Testis (tissue), 3 donors: ENCODE results near the gene PTCSC3. TPM values are rescaled to one million over a fixed set of nuclear protein-coding genes. Genes with fewer than 3 reads are reported as not detected.

Source experiments
- DNase-seq: peaks from one replicate; pipeline ENCODE4 v3.0.0-alpha.2; 2019
- H3K27ac ChIP-seq, 2 donors: fragments of 200-600 bp; sonication (generic); one replicate each; pipeline ENCODE4 v1.5.1; 2019
- H3K27me3 ChIP-seq: fragments of 200-600 bp; sonication (generic); one replicate; pipeline ENCODE4 v1.5.1; 2019
- H3K36me3 ChIP-seq: fragments of 200-600 bp; sonication (generic); one replicate; pipeline ENCODE4 v1.5.1; 2017; ENCODE audit warnings: low read depth; ENCODE audit errors: missing control alignments
- H3K4me1 ChIP-seq: fragments of 200-600 bp; sonication (generic); one replicate; pipeline ENCODE4 v1.5.1; 2019
- H3K4me3 ChIP-seq, 2 donors: fragments of 200-600 bp; sonication (generic); one replicate each; pipeline ENCODE4 v1.5.1; 2017 to 2019
- H3K9me3 ChIP-seq: fragments of 200-600 bp; sonication (generic); one replicate; pipeline ENCODE4 v1.5.1; 2017
- POLR2A ChIP-seq: fragments of 450-650 bp; IDR thresholded peaks from one replicate; pipeline ENCODE4 v1.6.1; 2017; ENCODE audit warnings: antibody characterized with exemption, mild to moderate bottlenecking, moderate library complexity
- WGBS, 2 donors: methylation state at CpG; one replicate each; pipeline ENCODE4 v1.1.5; 2018; 5-methylcytosine and 5-hydroxymethylcytosine counted together
- intact Hi-C: fragments of 100-400 bp; cut with DNase I; formaldehyde crosslinking; loops from one replicate; pipeline ENCODE4 v1.15.1; 2023; ENCODE audit warnings: low total_unique reads
- polyA plus RNA-seq: library from polyadenylated mRNA; stranded (reverse); fragments of 350-450 nt; fragmentation: Illumina TruSeq; extraction: RNeasy Lipid Tissue Mini Kit (QIAGEN cat#74804); gene quantifications from one replicate; pipeline ENCODE4 v1.2.3, GENCODE V29; 2014; ENCODE audit warnings: low read depth, low replicate concordance; ENCODE audit not compliant: insufficient read depth
- total RNA-seq, 2 donors: library from RNA; depleted of rRNA; stranded (reverse); fragments of >200 nt; gene quantifications; one replicate each; pipeline ENCODE4 v1.2.3, GENCODE V29; 2016
- TF ChIP-seq, protein P1 (sequence below), 3 experiments: fragments of 450-650 bp in 2 of 3; fragments of 200-600 bp in 1 of 3; sonication (generic) in 1 of 3; IDR thresholded peaks; one replicate each; pipeline ENCODE4 v1.5.1; 2016 to 2019; ENCODE audit warnings: antibody characterized with exemption in 3 of 3, mild to moderate bottlenecking in 2 of 3, moderate library complexity in 1 of 3

The PTCSC3 gene
- total and polyA plus RNA-seq, 3 donors from 2014 or later = not detected

DNA sequence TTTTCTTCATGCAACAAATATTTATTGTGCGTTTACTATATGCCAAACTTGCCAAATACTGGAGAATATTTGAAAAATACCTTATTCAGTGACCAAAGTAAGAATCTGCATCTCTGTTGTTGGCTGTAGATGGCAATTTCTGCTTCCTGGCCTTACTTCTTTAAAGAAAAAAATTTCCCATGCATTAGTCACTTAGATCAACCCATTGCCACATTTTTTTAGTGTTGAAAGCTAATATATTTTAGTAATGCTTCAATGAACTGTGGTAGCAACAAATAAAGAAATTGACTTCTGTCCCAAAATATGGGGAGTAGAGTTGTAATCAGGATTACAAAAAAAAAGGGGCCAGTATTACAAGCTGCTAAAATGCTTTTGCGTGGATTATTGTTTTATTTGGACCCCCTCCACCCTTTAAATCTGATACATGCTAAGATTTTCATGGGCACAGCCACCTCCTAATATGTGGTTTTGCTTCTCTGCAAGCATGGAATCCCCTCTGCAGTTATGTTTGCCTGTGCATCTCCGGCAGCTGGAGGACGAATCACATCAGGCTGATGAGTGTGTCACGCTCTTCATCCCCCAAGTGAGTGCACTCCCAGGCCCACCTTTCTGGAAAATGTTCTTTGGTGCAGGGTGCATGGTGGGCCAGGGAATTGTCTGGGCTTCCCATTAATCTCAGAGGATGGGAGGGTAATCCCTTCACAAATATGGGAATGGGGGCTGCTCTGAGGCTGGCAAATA lies 38.1 kb upstream of the PTCSC3 start:
- Histone ChIP-seq H3K9me3 (no peaks in the 10 kb centered on the region), H3K27ac (no peak overlapping the region), H3K4me3 (no peak overlapping the region), H3K36me3 (no peaks in the 10 kb centered on the region), H3K4me1 (no peaks in the 10 kb centered on the region), H3K27me3 (no peaks in the 10 kb centered on the region)
- DNase-seq = no peak
- TF ChIP-seq, protein P1, sequence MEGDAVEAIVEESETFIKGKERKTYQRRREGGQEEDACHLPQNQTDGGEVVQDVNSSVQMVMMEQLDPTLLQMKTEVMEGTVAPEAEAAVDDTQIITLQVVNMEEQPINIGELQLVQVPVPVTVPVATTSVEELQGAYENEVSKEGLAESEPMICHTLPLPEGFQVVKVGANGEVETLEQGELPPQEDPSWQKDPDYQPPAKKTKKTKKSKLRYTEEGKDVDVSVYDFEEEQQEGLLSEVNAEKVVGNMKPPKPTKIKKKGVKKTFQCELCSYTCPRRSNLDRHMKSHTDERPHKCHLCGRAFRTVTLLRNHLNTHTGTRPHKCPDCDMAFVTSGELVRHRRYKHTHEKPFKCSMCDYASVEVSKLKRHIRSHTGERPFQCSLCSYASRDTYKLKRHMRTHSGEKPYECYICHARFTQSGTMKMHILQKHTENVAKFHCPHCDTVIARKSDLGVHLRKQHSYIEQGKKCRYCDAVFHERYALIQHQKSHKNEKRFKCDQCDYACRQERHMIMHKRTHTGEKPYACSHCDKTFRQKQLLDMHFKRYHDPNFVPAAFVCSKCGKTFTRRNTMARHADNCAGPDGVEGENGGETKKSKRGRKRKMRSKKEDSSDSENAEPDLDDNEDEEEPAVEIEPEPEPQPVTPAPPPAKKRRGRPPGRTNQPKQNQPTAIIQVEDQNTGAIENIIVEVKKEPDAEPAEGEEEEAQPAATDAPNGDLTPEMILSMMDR (IDR thresholded peaks at IDR 0.05) = no peak
- no peak for TF ChIP-seq POLR2A
- 75 to 81% methylated on average over 5 of the region's 5 CpGs for WGBS, 2 donors
- intact Hi-C loops = no loop called here

DNA sequence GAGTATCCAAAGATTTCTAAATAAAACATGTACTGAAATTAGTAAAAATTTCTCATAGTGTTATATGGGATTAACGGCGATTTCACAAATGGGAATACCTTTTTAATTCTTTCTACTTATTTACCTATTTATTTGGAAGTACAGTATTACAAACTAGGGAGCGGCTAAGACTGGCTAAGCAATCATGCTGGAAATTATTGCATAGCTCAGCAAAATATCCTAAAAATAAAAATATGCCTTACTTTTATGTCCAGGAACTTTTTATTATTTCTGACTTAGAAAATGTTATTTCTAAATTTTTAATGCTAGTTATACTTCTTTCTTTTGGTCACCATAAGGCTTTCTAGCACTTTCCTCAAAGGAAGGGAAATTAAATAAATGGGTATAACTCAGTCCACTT lies 36.5 kb upstream of the PTCSC3 start:
- no peaks in the 10 kb centered on the region for H3K27me3 ChIP-seq
- WGBS, 2 donors = 91 to 96% methylated on average over 3 of the region's 3 CpGs
- intact Hi-C loops = no loop called here

DNA sequence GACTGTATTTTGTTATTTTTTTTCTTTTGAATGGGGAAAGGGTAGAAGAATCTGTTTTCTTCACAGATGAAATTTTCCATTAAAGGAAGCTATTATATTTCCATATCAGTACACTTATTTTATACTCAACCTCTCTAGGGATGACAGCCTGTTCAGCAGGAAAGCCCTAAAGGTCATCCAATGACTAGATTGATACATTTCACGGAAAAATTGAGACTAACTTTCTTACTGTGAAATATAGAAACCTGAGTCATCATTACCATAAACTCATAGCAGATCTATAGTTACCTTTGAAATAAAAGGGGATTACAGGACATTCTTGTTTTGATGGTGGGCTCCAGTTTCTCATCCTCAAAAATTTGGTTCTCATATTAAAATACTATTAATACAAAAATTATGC lies 36.1 kb upstream of the PTCSC3 start:
- intact Hi-C loops = no loop called here
- Histone ChIP-seq H3K27me3 (no peaks in the 10 kb centered on the region), H3K9me3 (no peaks in the 10 kb centered on the region), H3K36me3 (no peaks in the 10 kb centered on the region), H3K4me1 (no peaks in the 10 kb centered on the region), H3K27ac (no peak overlapping the region), H3K4me3 (no peak overlapping the region)
- WGBS, 2 donors = 74 to 84% methylated on average over 1 of the region's 1 CpG
- no peak for DNase-seq
- TF ChIP-seq POLR2A = no peak
- TF ChIP-seq, protein P1 (IDR thresholded peaks at IDR 0.05) = no peak

More for the DNA sequence above, 36.5 kb upstream of the PTCSC3 start:
- no peak for DNase-seq
- Histone ChIP-seq H3K36me3 (no peaks in the 10 kb centered on the region), H3K4me1 (no peaks in the 10 kb centered on the region), H3K27ac (no peak overlapping the region), H3K9me3 (no peaks in the 10 kb centered on the region), H3K4me3 (no peak overlapping the region)
- TF ChIP-seq, protein P1 (IDR thresholded peaks at IDR 0.05) = no peak
- TF ChIP-seq POLR2A = no peak

DNA sequence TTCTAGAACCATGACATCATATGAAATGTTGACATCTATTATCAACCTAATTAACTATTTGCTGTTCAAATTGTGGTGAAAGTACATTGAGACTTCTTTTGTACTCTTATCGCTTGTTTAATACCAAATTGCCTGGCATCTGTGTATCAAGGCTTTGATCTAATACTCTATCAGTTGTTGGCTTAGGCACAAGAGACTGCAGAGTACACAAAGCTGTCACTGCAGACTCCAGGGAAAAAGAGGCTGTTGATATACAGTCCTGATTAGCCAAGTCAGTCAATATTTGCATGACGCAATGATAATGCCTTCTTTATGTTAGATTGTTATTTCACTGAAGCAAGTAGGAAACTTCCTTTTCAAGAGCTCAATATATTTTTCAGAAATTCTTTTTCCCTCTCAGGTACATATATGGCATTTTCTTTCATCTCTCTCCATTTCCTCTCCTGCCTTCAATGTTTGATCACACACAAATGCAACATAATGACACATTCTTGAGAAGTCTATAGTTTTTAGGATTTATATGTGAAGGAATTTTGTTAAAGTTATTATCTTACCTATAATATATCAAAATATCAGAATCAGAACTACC lies 32.3 kb upstream of the PTCSC3 start:
- Histone ChIP-seq H3K9me3 (no peaks in the 10 kb centered on the region), H3K27me3 (no peaks in the 10 kb centered on the region), H3K27ac (no peak overlapping the region), H3K4me1 (no peaks in the 10 kb centered on the region), H3K4me3 (no peak overlapping the region), H3K36me3 (no peaks in the 10 kb centered on the region)
- TF ChIP-seq POLR2A = no peak
- TF ChIP-seq, protein P1 (IDR thresholded peaks at IDR 0.05) = no peak
- DNase-seq = no peak
- intact Hi-C loops = no loop called here
- WGBS, 2 donors = 81 to 83% methylated on average over 2 of the region's 2 CpGs
